GM12878 (cell line): Measurements from ENCODE around the gene FLACC1. TPM values are rescaled to one million over a fixed set of nuclear protein-coding genes. Genes with fewer than 3 reads are reported as not detected.

Experiments
- ATAC-seq: fragments of 200-7000 bp; cut with Tn5 transposase; 3 replicates; pipeline ENCODE4 v1.9.1; 2020; ENCODE audit warnings: mild to moderate bottlenecking, moderate library complexity
- BruUV-seq: library from RNA; stranded (reverse); fragments of 400-500 nt; replicated peaks from 2 replicates; lab custom pipeline; 2021; lab: Mats Ljungman, UMichigan
- CTCF ChIA-PET: fragments of 300-600 bp; sonication (Branson Sonifier 250); formaldehyde crosslinking; extraction: SDS; loops from one replicate; lab custom pipeline; 2021; ENCODE audit warnings: inconsistent platforms; lab: Yijun Ruan, JAX
- POLR2A ChIA-PET: fragments of 350-600 bp; formaldehyde crosslinking; extraction: SDS; loops from one replicate; lab custom pipeline; 2021; ENCODE audit warnings: inconsistent platforms; lab: Charles Lee
- RAD21 ChIA-PET: fragments of 300-600 bp; sonication (Branson Sonifier 250); formaldehyde crosslinking; loops from one replicate; lab custom pipeline; 2023; ENCODE audit warnings: antibody characterized with exemption; ENCODE audit not compliant: unreplicated experiment; lab: Charles Lee
- SMC1A ChIA-PET: fragments of 300-600 bp; sonication (Branson Sonifier 250); formaldehyde crosslinking; loops from one replicate; lab custom pipeline; 2023; ENCODE audit not compliant: unreplicated experiment, uncharacterized antibody; lab: Charles Lee
- DNase-seq: peaks from one replicate; pipeline ENCODE4 v3.0.0-alpha.2; 2011; ENCODE audit warnings: low read depth, low spot score
- FAIRE-seq: peaks from 3 replicates; lab custom pipeline; 2011; peaks lifted over from hg19 to GRCh38; lab: Jason Lieb, UNC
- H2AFZ ChIP-seq: 2 replicates; pipeline ENCODE4 v1.6.0; 2011; ENCODE audit warnings: low read depth, low read length, control low read depth; ENCODE audit not compliant: control insufficient read depth
- H3K27ac ChIP-seq: 2 replicates; pipeline ENCODE4 v1.5.1; 2011; ENCODE audit warnings: control low read depth; ENCODE audit not compliant: control insufficient read depth, insufficient read depth
- H3K27me3 ChIP-seq, 2 experiments: replicated peaks in 1 of 2; 2 replicates each; pipeline versions ENCODE4 v1.6.0 to v1.6.1; 2011; ENCODE audit warnings: low read length in 1 of 2; ENCODE audit not compliant: control insufficient read depth in 2 of 2, insufficient read depth in 2 of 2
- H3K36me3 ChIP-seq, 2 experiments: 2 replicates each; pipeline ENCODE4 v1.5.1; 2011; ENCODE audit warnings: low read length in 1 of 2; ENCODE audit not compliant: control insufficient read depth in 2 of 2, insufficient read depth in 2 of 2
- H3K4me1 ChIP-seq: 2 replicates; pipeline ENCODE4 v1.6.1; 2011; ENCODE audit warnings: mild to moderate bottlenecking, low read length, moderate library complexity, mixed read lengths; ENCODE audit not compliant: control insufficient read depth, insufficient read depth
- H3K4me2 ChIP-seq: 2 replicates; pipeline ENCODE4 v1.6.0; 2011; ENCODE audit warnings: control low read depth; ENCODE audit not compliant: control insufficient read depth, insufficient read depth
- H3K4me3 ChIP-seq: fragments of 200-600 bp; sonication (generic); 2 replicates; pipeline ENCODE4 v1.5.1; 2016
- H3K79me2 ChIP-seq: 2 replicates; pipeline ENCODE4 v1.6.0; 2011; ENCODE audit warnings: low read length; ENCODE audit not compliant: control insufficient read depth, insufficient read depth
- H3K9ac ChIP-seq: 2 replicates; pipeline ENCODE4 v1.8.0; 2011; ENCODE audit warnings: low read length, control low read depth, mixed read lengths; ENCODE audit not compliant: control insufficient read depth, insufficient read depth
- H3K9me3 ChIP-seq: replicated peaks from 3 replicates; pipeline ENCODE4 v1.5.1; 2011; ENCODE audit warnings: mild to moderate bottlenecking, low read length; ENCODE audit not compliant: control insufficient read depth, insufficient read depth
- H4K20me1 ChIP-seq: 2 replicates; pipeline ENCODE4 v1.6.0; 2011; ENCODE audit not compliant: control insufficient read depth, insufficient read depth
- CREB1 ChIP-seq: IDR thresholded peaks from 2 replicates; pipeline ENCODE4 v1.6.1; 2012; ENCODE audit warnings: low read depth, mild to moderate bottlenecking, inconsistent platforms
- FOS ChIP-seq: IDR thresholded peaks from 3 replicates; pipeline ENCODE4 v1.6.1; 2011; ENCODE audit warnings: borderline replicate concordance; ENCODE audit not compliant: insufficient read length; ENCODE audit errors: extremely low read depth
- HCFC1 ChIP-seq: fragments of 150-350 bp; IDR thresholded peaks from 2 replicates; pipeline ENCODE4 v1.6.1; 2014; ENCODE audit warnings: low read length
- IKZF1 ChIP-seq: fragments of 450-650 bp; conservative IDR thresholded peaks from 2 replicates; pipeline ENCODE4 v1.6.1; 2017; ENCODE audit warnings: antibody characterized with exemption, mild to moderate bottlenecking
- NFIC ChIP-seq: IDR thresholded peaks from 2 replicates; pipeline ENCODE4 v1.6.1; 2012; ENCODE audit warnings: low read depth, mild to moderate bottlenecking, inconsistent platforms, low read length, moderate library complexity
- RELA ChIP-seq: fragments of 450-650 bp; IDR thresholded peaks from 2 replicates; pipeline ENCODE4 v1.8.0; 2014; ENCODE audit warnings: borderline replicate concordance; ENCODE audit not compliant: partially characterized antibody
- ZNF274 ChIP-seq: IDR thresholded peaks from one replicate; pipeline ENCODE4 v1.8.0; 2011; ENCODE audit not compliant: insufficient read length, insufficient read depth
- ZNF384 ChIP-seq: IDR thresholded peaks from 2 replicates; pipeline ENCODE4 v1.6.1; 2012; ENCODE audit warnings: low read depth, mild to moderate bottlenecking, low read length, improper control_type of control experiment, borderline replicate concordance
- ZZZ3 ChIP-seq: IDR thresholded peaks from 2 replicates; pipeline ENCODE4 v1.6.1; 2011; ENCODE audit warnings: low read depth; ENCODE audit not compliant: control insufficient read depth, insufficient read length
- WGBS: methylation state at CpG from one replicate; pipeline ENCODE4 v1.1.6; 2016; ENCODE audit warnings: low lambda C conversion rate; ENCODE audit not compliant: insufficient replicate concordance, insufficient coverage; ENCODE audit errors: missing lambda C conversion rate; 5-methylcytosine and 5-hydroxymethylcytosine counted together
- in situ Hi-C: fragments of 300-500 bp; cut with MboI; formaldehyde crosslinking; loops from 9 replicates; pipeline ENCODE4 v1.14.3; 2018; ENCODE audit warnings: mixed read lengths
- intact Hi-C: fragments of 100-400 bp; cut with micrococcal nuclease; formaldehyde crosslinking; loops from one replicate; pipeline ENCODE4 v1.14.2; 2022; ENCODE audit not compliant: unreplicated experiment
- polyA plus RNA-seq, 11 experiments: library from polyadenylated mRNA; depleted of rRNA in 4 of 11; unstranded in 6 of 11; stranded (reverse) in 5 of 11; fragments of >200 nt; fragmentation: Nextera tagmentation in 4 of 11; fragmentation: Illumina TruSeq in 1 of 11; extraction: Ambion mirVana in 4 of 11; extraction: Trizol in 1 of 11; gene quantifications; 1 replicate in 1 of 11; 2 replicates in 10 of 11; pipeline versions ENCODE4 v1.2.1 to v1.2.3, GENCODE V29; 2011 to 2016; ENCODE audit warnings: inconsistent platforms in 2 of 11, missing spikeins in 2 of 11, low read depth in 1 of 11
- total RNA-seq, 4 experiments: library from RNA; depleted of rRNA in 3 of 4; stranded (reverse); fragments of >200 nt in 3 of 4; fragmentation: Illumina TruSeq in 1 of 4; extraction: Trizol in 1 of 4; gene quantifications; 2 replicates each; pipeline versions ENCODE4 v1.2.1 to v1.2.3, GENCODE V29; 2013 to 2021
- TF ChIP-seq, protein P1 (sequence below): IDR thresholded peaks from 2 replicates; pipeline ENCODE4 v1.6.1; 2012; ENCODE audit warnings: low read depth, low read length, improper control_type of control experiment

The FLACC1 gene
- total and polyA plus RNA-seq, 10 of the 15 experiments (the other 5 are each of a cell fraction or from before 2014, with no cell fraction given): 0.08 to 0.54 (median 0.30) TPM; not detected in 2

DNA sequence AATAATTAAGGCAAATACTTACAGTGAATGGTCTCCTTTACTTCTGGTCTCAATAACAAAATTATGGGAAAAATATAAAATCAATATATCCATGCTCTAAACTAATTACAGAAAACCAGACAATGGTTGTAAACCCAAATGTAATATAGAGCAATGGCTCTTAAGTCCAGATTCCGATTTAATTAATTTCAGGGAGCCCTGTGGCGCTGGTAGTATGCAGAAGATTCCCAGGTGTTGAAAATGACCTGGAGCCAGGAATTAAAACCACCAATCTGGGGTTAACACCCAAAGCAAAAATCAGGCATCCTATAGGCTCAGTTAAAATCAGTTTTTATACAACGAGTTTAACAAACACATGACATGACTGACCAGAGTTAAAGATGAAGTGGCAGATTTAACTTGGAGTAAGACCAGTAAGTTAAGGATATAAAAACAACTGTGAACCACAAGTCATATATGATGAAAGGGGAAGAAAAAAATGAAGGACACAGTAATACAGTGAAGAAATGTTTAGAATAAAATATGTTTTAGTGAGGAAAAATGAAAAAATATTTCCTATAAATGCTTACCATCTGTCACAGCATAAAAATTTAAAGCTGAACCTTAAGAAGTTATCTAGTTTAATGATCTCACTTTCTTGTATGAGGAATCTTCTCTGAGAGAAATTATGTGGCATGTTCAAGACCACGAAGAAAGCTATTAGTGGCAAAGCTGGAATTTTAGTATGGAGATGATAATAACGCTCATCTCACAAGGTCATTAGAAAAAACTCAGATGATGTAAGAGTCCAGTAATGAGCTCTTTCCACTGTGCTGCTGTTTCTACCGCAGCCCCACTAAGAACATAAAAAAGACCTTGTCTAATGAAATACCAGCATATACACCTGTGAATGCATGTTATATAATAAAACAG is 45.8 kb upstream of the FLACC1 start (continued):
- TF ChIP-seq IKZF1 (no peak), ZNF274 (no peak), ZNF384 (no peak)

DNA sequence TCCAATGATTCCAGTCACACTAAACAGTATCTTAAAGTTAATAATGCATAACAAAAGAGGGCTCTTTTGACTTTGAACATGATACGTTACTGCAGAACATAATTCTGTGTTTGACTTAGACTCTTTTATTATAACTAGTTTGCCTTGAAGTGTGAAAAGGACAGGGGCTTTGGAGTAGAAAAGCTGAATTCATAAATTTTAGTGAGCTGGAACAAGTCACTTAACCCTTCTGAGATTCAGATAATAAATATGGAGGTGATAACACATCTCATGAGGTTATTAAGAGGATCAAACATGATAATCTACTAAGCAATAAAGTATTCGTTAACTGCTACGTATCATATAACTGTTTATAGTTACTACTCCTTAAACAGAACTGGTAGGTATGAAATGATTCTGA is 44.7 kb upstream of the FLACC1 start:
- no peak for ATAC-seq
- intact Hi-C loops (no loop called here), in situ Hi-C loops (no loop called here)
- Histone ChIP-seq H3K36me3 (peaks cover 0 to 7% of the 10 kb centered on the region in 2 experiments; a peak in 2 of 4 replicates), H3K4me2 (no peak overlapping the region), H3K9ac (no peak overlapping the region), H3K9me3 (no peaks in the 10 kb centered on the region), H3K4me1 (no peaks in the 10 kb centered on the region), H3K27me3 (no peaks in the 10 kb centered on the region), H3K79me2 (no peaks in the 10 kb centered on the region), H4K20me1 (no peaks in the 10 kb centered on the region), H2AFZ (no peak overlapping the region), H3K27ac (no peak overlapping the region), H3K4me3 (no peak overlapping the region)
- RAD21 ChIA-PET: no interaction called here
- 96% methylated on average over 3 of the region's 3 CpGs for WGBS
- SMC1A ChIA-PET: interaction anchor here (1.0 to 2.6 kb wide), 4 partner anchors 13 to 170 kb away, joined by 3 to 7 read pairs (median 4); partner anchors contain the start of genes STRADB and TRAK2
- CTCF ChIA-PET: interaction anchor here (0.7 kb wide), 1 partner anchor 13 kb away, joined by 3 read pairs; no protein-coding TSS in a partner anchor
- TF ChIP-seq RELA: no peak
- TF ChIP-seq FOS: no peak
- no peak for TF ChIP-seq ZZZ3
- no peak for TF ChIP-seq NFIC
- no peak for TF ChIP-seq HCFC1
- TF ChIP-seq CREB1: no peak
- TF ChIP-seq, protein P1, sequence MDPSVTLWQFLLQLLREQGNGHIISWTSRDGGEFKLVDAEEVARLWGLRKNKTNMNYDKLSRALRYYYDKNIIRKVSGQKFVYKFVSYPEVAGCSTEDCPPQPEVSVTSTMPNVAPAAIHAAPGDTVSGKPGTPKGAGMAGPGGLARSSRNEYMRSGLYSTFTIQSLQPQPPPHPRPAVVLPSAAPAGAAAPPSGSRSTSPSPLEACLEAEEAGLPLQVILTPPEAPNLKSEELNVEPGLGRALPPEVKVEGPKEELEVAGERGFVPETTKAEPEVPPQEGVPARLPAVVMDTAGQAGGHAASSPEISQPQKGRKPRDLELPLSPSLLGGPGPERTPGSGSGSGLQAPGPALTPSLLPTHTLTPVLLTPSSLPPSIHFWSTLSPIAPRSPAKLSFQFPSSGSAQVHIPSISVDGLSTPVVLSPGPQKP: no peak
- POLR2A ChIA-PET: no interaction called here
- DNase-seq: no peak
- BruUV-seq: no TSS peak
- FAIRE-seq: no peak
